Hepatocyte (in vitro differentiated cells): ENCODE results near the gene FOXF1. TPM values are rescaled to one million over a fixed set of nuclear protein-coding genes. Genes with fewer than 3 reads are reported as not detected.
A peak's percentile ranks its signal among the peaks of the same experiment; 100 is the strongest.

Source experiments
- DNase-seq: peaks from one replicate; pipeline ENCODE4 v3.0.0-alpha.2; 2016; ENCODE audit warnings: low spot score
- H2AFZ ChIP-seq: fragments of 200-600 bp; sonication (generic); 2 replicates; pipeline ENCODE4 v1.6.0; 2016; ENCODE audit warnings: antibody characterized with exemption, mild to moderate bottlenecking
- H3K27ac ChIP-seq: fragments of 200-600 bp; sonication (generic); 2 replicates; pipeline ENCODE4 v1.5.1; 2016; ENCODE audit warnings: mild to moderate bottlenecking
- H3K27me3 ChIP-seq: fragments of 200-600 bp; sonication (generic); 2 replicates; pipeline ENCODE4 v1.6.1; 2016
- H3K36me3 ChIP-seq: fragments of 200-600 bp; sonication (generic); replicated peaks from 2 replicates; pipeline ENCODE4 v1.5.1; 2016; ENCODE audit warnings: low read depth; ENCODE audit not compliant: insufficient read depth
- H3K4me1 ChIP-seq: fragments of 200-600 bp; sonication (generic); 2 replicates; pipeline ENCODE4 v1.5.1; 2016; ENCODE audit warnings: mild to moderate bottlenecking, moderate library complexity; ENCODE audit not compliant: insufficient read depth
- H3K4me2 ChIP-seq: fragments of 200-600 bp; sonication (generic); 2 replicates; pipeline ENCODE4 v1.6.0; 2016
- H3K4me3 ChIP-seq: fragments of 200-600 bp; sonication (generic); 2 replicates; pipeline ENCODE4 v1.5.1; 2016; ENCODE audit warnings: mild to moderate bottlenecking
- H3K79me2 ChIP-seq: fragments of 200-600 bp; sonication (generic); 2 replicates; pipeline ENCODE4 v1.6.0; 2017; ENCODE audit warnings: mild to moderate bottlenecking
- H3K9me2 ChIP-seq: fragments of 200-600 bp; sonication (generic); replicated peaks from 2 replicates; pipeline ENCODE4 v1.6.0; 2017; ENCODE audit warnings: mild to moderate bottlenecking; ENCODE audit not compliant: insufficient read depth
- H3K9me3 ChIP-seq: fragments of 200-600 bp; sonication (generic); 2 replicates; pipeline ENCODE4 v1.5.1; 2016; ENCODE audit warnings: low read depth, mild to moderate bottlenecking
- H4K20me1 ChIP-seq: fragments of 200-600 bp; sonication (generic); 2 replicates; pipeline ENCODE4 v1.6.0; 2016; ENCODE audit warnings: mild to moderate bottlenecking; ENCODE audit not compliant: insufficient read depth, poor library complexity, severe bottlenecking
- EZH2 ChIP-seq: fragments of 200-600 bp; sonication (generic); IDR thresholded peaks from 2 replicates; pipeline ENCODE4 v1.6.1; 2016; ENCODE audit warnings: antibody characterized with exemption, mild to moderate bottlenecking, borderline replicate concordance
- EZH2phosphoT487 ChIP-seq: fragments of 200-600 bp; sonication (generic); IDR thresholded peaks from one replicate; pipeline ENCODE4 v1.6.1; 2018; ENCODE audit warnings: antibody characterized with exemption, mild to moderate bottlenecking, low read depth, moderate library complexity; ENCODE audit not compliant: unreplicated experiment, severe bottlenecking
- WGBS: methylation state at CpG from one replicate; pipeline ENCODE4 v1.1.6; 2016; ENCODE audit warnings: low lambda C conversion rate; ENCODE audit errors: missing lambda C conversion rate; 5-methylcytosine and 5-hydroxymethylcytosine counted together
- polyA plus RNA-seq: library from polyadenylated mRNA; unstranded; fragments of >200 nt; fragmentation: Nextera tagmentation; extraction: Ambion mirVana; gene quantifications from 2 replicates; pipeline ENCODE4 v1.2.1, GENCODE V29; 2016
- total RNA-seq: library from RNA; depleted of rRNA; stranded (reverse); fragments of >200 nt; gene quantifications from 2 replicates; pipeline ENCODE4 v1.2.3, GENCODE V29; 2014
- TF ChIP-seq, protein P1 (sequence below): fragments of 200-600 bp; sonication (generic); IDR thresholded peaks from 2 replicates; pipeline ENCODE4 v1.5.1; 2016; ENCODE audit warnings: antibody characterized with exemption, mild to moderate bottlenecking; ENCODE audit not compliant: poor library complexity

The FOXF1 gene
- total and polyA plus RNA-seq, 2 experiments from 2014 or later: 26.8 to 37.4 TPM

GRCh38 chr16:86513471-86514277 lies 3.3 kb downstream of the FOXF1 start:
- DNase-seq: no peak
- H3K4me2 ChIP-seq: peak overlapping the region; percentile 89
- peak overlapping the region; percentile 10 for H3K4me3 ChIP-seq
- peaks cover 15% of the 10 kb centered on the region for H3K4me1 ChIP-seq
- no peak overlapping the region for H2AFZ ChIP-seq
- H4K20me1 ChIP-seq: peaks cover 36% of the 10 kb centered on the region
- TF ChIP-seq EZH2phosphoT487 (peak; percentile 18), EZH2 (peak; percentile 96)
- TF ChIP-seq, protein P1, sequence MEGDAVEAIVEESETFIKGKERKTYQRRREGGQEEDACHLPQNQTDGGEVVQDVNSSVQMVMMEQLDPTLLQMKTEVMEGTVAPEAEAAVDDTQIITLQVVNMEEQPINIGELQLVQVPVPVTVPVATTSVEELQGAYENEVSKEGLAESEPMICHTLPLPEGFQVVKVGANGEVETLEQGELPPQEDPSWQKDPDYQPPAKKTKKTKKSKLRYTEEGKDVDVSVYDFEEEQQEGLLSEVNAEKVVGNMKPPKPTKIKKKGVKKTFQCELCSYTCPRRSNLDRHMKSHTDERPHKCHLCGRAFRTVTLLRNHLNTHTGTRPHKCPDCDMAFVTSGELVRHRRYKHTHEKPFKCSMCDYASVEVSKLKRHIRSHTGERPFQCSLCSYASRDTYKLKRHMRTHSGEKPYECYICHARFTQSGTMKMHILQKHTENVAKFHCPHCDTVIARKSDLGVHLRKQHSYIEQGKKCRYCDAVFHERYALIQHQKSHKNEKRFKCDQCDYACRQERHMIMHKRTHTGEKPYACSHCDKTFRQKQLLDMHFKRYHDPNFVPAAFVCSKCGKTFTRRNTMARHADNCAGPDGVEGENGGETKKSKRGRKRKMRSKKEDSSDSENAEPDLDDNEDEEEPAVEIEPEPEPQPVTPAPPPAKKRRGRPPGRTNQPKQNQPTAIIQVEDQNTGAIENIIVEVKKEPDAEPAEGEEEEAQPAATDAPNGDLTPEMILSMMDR: no peak
- WGBS: 11% methylated on average over 35 of the region's 35 CpGs
- H3K27me3 ChIP-seq: peaks cover 78% of the 10 kb centered on the region
- peak overlapping the region; percentile 99 for H3K27ac ChIP-seq
- H3K79me2 ChIP-seq: peaks cover 69% of the 10 kb centered on the region
- H3K9me2 ChIP-seq: no peaks in the 10 kb centered on the region
- no peaks in the 10 kb centered on the region for H3K9me3 ChIP-seq
- no peaks in the 10 kb centered on the region for H3K36me3 ChIP-seq

DNA sequence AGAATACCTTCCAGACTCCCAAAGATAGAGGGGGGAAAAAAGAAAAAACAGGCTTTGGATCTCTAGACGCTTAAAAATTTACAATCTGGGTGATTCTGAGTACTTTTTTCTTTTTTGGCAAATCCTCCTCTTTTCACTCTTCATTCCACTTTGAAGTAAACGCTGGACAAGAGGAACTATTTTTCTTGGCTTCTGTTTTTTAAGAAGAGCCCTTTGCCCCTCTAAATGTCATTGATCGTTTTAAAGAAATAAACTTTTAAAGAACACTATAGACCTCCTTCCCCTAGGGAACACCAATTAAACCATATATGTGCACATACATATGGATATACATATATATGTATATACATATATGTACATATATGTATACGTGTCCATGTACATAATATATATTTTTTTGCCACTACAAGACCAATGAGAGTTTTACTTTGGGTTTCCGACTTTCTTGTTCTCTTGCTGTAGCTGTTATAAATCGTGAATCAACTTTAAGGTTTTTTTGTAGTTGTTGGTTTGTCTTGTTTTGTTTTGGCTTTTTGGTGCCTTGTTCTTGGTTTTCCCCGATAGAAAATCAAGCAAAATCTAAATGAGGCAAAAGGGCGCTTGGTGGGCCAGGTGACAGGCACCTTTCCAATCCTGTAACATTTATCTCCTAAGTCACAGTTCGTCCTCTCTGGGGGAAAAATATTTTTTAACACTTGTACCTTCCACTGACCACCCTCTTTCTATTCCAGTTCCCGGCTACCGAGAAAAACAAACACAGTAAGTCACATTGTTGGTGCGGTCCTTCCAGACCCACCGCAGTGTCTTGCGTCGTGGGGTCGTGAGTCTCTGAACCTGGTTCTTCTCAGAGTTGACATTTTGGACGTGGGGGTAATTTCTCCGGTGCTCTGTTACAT lies 4.4 kb downstream of the FOXF1 start:
- Histone ChIP-seq H3K4me1 (peaks cover 18% of the 10 kb centered on the region), H3K9me2 (no peaks in the 10 kb centered on the region), H3K4me3 (peak overlapping the region; percentile 10), H2AFZ (no peak overlapping the region), H3K27me3 (peaks cover 77% of the 10 kb centered on the region), H3K4me2 (peak overlapping the region; percentile 89), H3K79me2 (peaks cover 69% of the 10 kb centered on the region), H3K9me3 (no peaks in the 10 kb centered on the region), H4K20me1 (peaks cover 36% of the 10 kb centered on the region), H3K36me3 (no peaks in the 10 kb centered on the region), H3K27ac (peak overlapping the region; percentile 99)
- no peak for DNase-seq
- 15% methylated on average over 18 of the region's 18 CpGs for WGBS
- TF ChIP-seq, protein P1: no peak
- peak; percentile 34 for TF ChIP-seq EZH2
- peak; percentile 32 for TF ChIP-seq EZH2phosphoT487

DNA sequence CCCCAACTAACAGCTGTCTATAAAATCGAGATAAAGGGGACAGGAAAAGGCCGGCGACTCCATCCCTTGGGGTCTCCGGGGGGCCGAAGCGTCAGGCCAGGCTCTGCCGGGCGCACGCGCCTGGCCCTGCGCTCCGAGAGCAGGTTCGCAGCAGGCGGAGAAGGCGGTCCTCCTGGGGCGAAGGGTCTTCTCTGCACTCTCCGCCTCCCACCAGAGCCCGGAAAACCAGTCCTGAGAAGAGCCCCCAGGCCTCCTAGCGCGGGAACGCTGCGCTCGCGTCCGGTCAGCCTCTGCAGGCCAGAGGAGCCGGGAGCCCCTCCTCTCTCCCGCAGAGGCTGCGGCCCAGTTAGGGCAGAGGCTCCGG lies 5.1 kb downstream of the FOXF1 start:
- no peak for DNase-seq
- no peaks in the 10 kb centered on the region for H3K9me3 ChIP-seq
- TF ChIP-seq EZH2phosphoT487: no peak
- TF ChIP-seq EZH2: no peak
- TF ChIP-seq, protein P1: no peak
- no peaks in the 10 kb centered on the region for H3K36me3 ChIP-seq
- peaks cover 21% of the 10 kb centered on the region for H3K4me1 ChIP-seq
- H3K9me2 ChIP-seq: no peaks in the 10 kb centered on the region
- peaks cover 36% of the 10 kb centered on the region for H4K20me1 ChIP-seq
- peaks cover 69% of the 10 kb centered on the region for H3K79me2 ChIP-seq
- H3K27ac ChIP-seq: peak overlapping the region; percentile 99
- WGBS: 4% methylated on average over 28 of the region's 29 CpGs
- peak overlapping the region; percentile 89 for H3K4me2 ChIP-seq
- H3K27me3 ChIP-seq: peaks cover 78% of the 10 kb centered on the region
- H3K4me3 ChIP-seq: peak overlapping the region; percentile 10
- H2AFZ ChIP-seq: no peak overlapping the region
